Endodermal cell (in vitro differentiated cells): ENCODE results near the gene RNF128. TPM values are rescaled to one million over a fixed set of nuclear protein-coding genes. Genes with fewer than 3 reads are reported as not detected.

Experiments used
- DNase-seq: peaks from one replicate; pipeline ENCODE4 v3.0.0-alpha.2; 2017
- H3K27ac ChIP-seq: 2 replicates; pipeline ENCODE4 v1.5.1; 2013; ENCODE audit warnings: mild to moderate bottlenecking, low read depth, low read length, moderate library complexity
- H3K27me3 ChIP-seq: 2 replicates; pipeline ENCODE4 v1.6.1; 2013; ENCODE audit warnings: mild to moderate bottlenecking, low read length, moderate library complexity; ENCODE audit not compliant: insufficient read depth, control insufficient read depth, poor library complexity, severe bottlenecking
- H3K36me3 ChIP-seq: 2 replicates; pipeline ENCODE4 v1.7.0; 2013; ENCODE audit warnings: mild to moderate bottlenecking, low read length, moderate library complexity; ENCODE audit not compliant: control insufficient read depth, insufficient read depth
- H3K4me1 ChIP-seq: one replicate; pipeline ENCODE4 v1.7.0; 2013; ENCODE audit warnings: low read length; ENCODE audit not compliant: control insufficient read depth, insufficient read depth
- H3K4me3 ChIP-seq: 2 replicates; pipeline ENCODE4 v1.5.1; 2013; ENCODE audit warnings: mild to moderate bottlenecking, low read length, moderate library complexity
- H3K9ac ChIP-seq: 2 replicates; pipeline ENCODE4 v1.6.1; 2013; ENCODE audit warnings: mild to moderate bottlenecking, low read length, moderate library complexity; ENCODE audit not compliant: poor library complexity, severe bottlenecking; ENCODE audit errors: extremely low read depth
- H3K9me3 ChIP-seq: 2 replicates; pipeline ENCODE4 v1.6.1; 2013; ENCODE audit warnings: mild to moderate bottlenecking, low read length, moderate library complexity; ENCODE audit not compliant: control insufficient read depth
- H3K27ac Mint-ChIP-seq: 2 replicates; pipeline ENCODE4 v1.8.0; 2020; ENCODE audit warnings: mixed read lengths
- H3K27me3 Mint-ChIP-seq: 2 replicates; pipeline ENCODE4 v1.8.0; 2021; ENCODE audit warnings: mild to moderate bottlenecking, mixed read lengths; ENCODE audit not compliant: insufficient read depth
- H3K36me3 Mint-ChIP-seq: 2 replicates; pipeline ENCODE4 v1.8.0; 2020; ENCODE audit warnings: low read depth, mixed read lengths
- H3K4me1 Mint-ChIP-seq: 2 replicates; pipeline ENCODE4 v1.8.0; 2020; ENCODE audit warnings: mixed read lengths
- H3K4me3 Mint-ChIP-seq: 2 replicates; pipeline ENCODE4 v1.8.0; 2020; ENCODE audit warnings: mild to moderate bottlenecking, moderate library complexity, mixed read lengths
- H3K9me3 Mint-ChIP-seq: 2 replicates; pipeline ENCODE4 v1.8.0; 2020; ENCODE audit warnings: mild to moderate bottlenecking, mixed read lengths
- CTCF ChIP-seq: fragments of 200-600 bp; sonication (generic); conservative IDR thresholded peaks from 2 replicates; pipeline ENCODE4 v1.5.0; 2021; ENCODE audit warnings: antibody characterized with exemption, mild to moderate bottlenecking
- WGBS, 2 experiments: methylation state at CpG; one replicate each; pipeline versions ENCODE4 v1.1.5 to v1.1.7; 2013; ENCODE audit warnings: missing lambda C conversion rate in 2 of 2, mixed read lengths in 1 of 2; ENCODE audit not compliant: insufficient coverage in 1 of 2, insufficient read length in 1 of 2; 5-methylcytosine and 5-hydroxymethylcytosine counted together
- total RNA-seq, 2 donors: library from RNA; stranded (reverse); fragmentation: NEBNext Ultra II Directional in 1 of 2; extraction: Animal tissue kit (Norgen Biotek cat#: 25700) in 1 of 2; gene quantifications; 2 replicates in 1 of 2; 3 replicates in 1 of 2; pipeline ENCODE4 v1.2.1, GENCODE V29; 2021

RNF128 gene
- total RNA-seq, 2 donors from 2014 or later = 0.48 to 1.1 TPM

- 97% methylated on average over 3 of the region's 3 CpGs; no CpG with 5 or more reads in 1 of the 2 experiments for WGBS, 2 experiments
- no peak for TF ChIP-seq CTCF
- Mint-ChIP-seq H3K36me3 (no peaks in the 10 kb centered on the region), H3K27me3 (no peaks in the 10 kb centered on the region), H3K27ac (no peak overlapping the region), H3K4me3 (no peak overlapping the region), H3K9me3 (peaks cover 38% of the 10 kb centered on the region), H3K4me1 (no peaks in the 10 kb centered on the region)
- H3K36me3 ChIP-seq = no peaks in the 10 kb centered on the region
- H3K4me1 ChIP-seq = no peaks in the 10 kb centered on the region
- H3K4me3 ChIP-seq = no peak overlapping the region
- peaks cover 2% of the 10 kb centered on the region for H3K27me3 ChIP-seq
- H3K9ac ChIP-seq = no peak overlapping the region
- H3K27ac ChIP-seq = no peak overlapping the region
- H3K9me3 ChIP-seq = no peaks in the 10 kb centered on the region
- DNase-seq = no peak
These were observed 8.3 kb downstream of the RNF128 start for GRCh38 chrX:106734827-106735226.

GRCh38 chrX:106740193-106740780 lies 13.8 kb downstream of the RNF128 start:
- TF ChIP-seq CTCF = no peak
- DNase-seq = no peak
- no peaks in the 10 kb centered on the region for H3K36me3 Mint-ChIP-seq
- Histone ChIP-seq H3K36me3 (no peaks in the 10 kb centered on the region), H3K4me1 (no peaks in the 10 kb centered on the region), H3K27ac (no peak overlapping the region), H3K27me3 (no peaks in the 10 kb centered on the region), H3K9ac (no peak overlapping the region), H3K4me3 (no peak overlapping the region), H3K9me3 (no peaks in the 10 kb centered on the region)
- no peaks in the 10 kb centered on the region for H3K4me1 Mint-ChIP-seq
- H3K27me3 Mint-ChIP-seq = no peaks in the 10 kb centered on the region
- 89% methylated on average over 1 of the region's 2 CpGs; no CpG with 5 or more reads in 1 of the 2 experiments for WGBS, 2 experiments
- H3K9me3 Mint-ChIP-seq = peaks cover 30% of the 10 kb centered on the region
- H3K27ac Mint-ChIP-seq = no peak overlapping the region
- H3K4me3 Mint-ChIP-seq = no peak overlapping the region

- H3K36me3 ChIP-seq = no peaks in the 10 kb centered on the region
- 88% methylated on average over 2 of the region's 2 CpGs; no CpG with 5 or more reads in 1 of the 2 experiments for WGBS, 2 experiments
- no peaks in the 10 kb centered on the region for H3K4me1 Mint-ChIP-seq
- no peaks in the 10 kb centered on the region for H3K4me1 ChIP-seq
- no peak overlapping the region for H3K4me3 ChIP-seq
- TF ChIP-seq CTCF = no peak
- H3K4me3 Mint-ChIP-seq = no peak overlapping the region
- H3K27me3 Mint-ChIP-seq = no peaks in the 10 kb centered on the region
- H3K27ac ChIP-seq = no peak overlapping the region
- H3K27me3 ChIP-seq = no peaks in the 10 kb centered on the region
- H3K9ac ChIP-seq = no peak overlapping the region
- peaks cover 25% of the 10 kb centered on the region for H3K9me3 Mint-ChIP-seq
- H3K27ac Mint-ChIP-seq = no peak overlapping the region
- H3K36me3 Mint-ChIP-seq = no peaks in the 10 kb centered on the region
- no peaks in the 10 kb centered on the region for H3K9me3 ChIP-seq
- DNase-seq = no peak
These were observed 15.7 kb downstream of the RNF128 start for GRCh38 chrX:106742193-106742592.
